OCI-LY1 (cell line): ENCODE results near the gene CMTM8.

Source experiments
- H2AFZ ChIP-seq: fragments of 200-600 bp; sonication (generic), shearing (Covaris generic); 2 replicates; pipeline ENCODE4 v1.6.0; 2014; ENCODE audit warnings: antibody characterized with exemption, mild to moderate bottlenecking, low read length
- H3F3A ChIP-seq: fragments of 200-600 bp; sonication (generic), shearing (Covaris generic); 2 replicates; pipeline ENCODE4 v1.6.0; 2014; ENCODE audit warnings: mild to moderate bottlenecking, antibody characterized with exemption, low read length, moderate library complexity; ENCODE audit not compliant: insufficient read depth
- H3K27ac ChIP-seq: fragments of 200-600 bp; sonication (generic); 2 replicates; pipeline ENCODE4 v1.5.1; 2014; ENCODE audit warnings: low read length, mixed run types, mild to moderate bottlenecking, low read depth; ENCODE audit not compliant: poor library complexity, severe bottlenecking
- H3K27me3 ChIP-seq: fragments of 200-600 bp; sonication (generic); 2 replicates; pipeline ENCODE4 v1.6.0; 2014; ENCODE audit warnings: antibody characterized with exemption, mild to moderate bottlenecking, low read length, moderate library complexity; ENCODE audit not compliant: insufficient read depth
- H3K36me3 ChIP-seq: fragments of 200-600 bp; sonication (generic); 2 replicates; pipeline ENCODE4 v1.6.1; 2014; ENCODE audit warnings: mild to moderate bottlenecking, antibody characterized with exemption, low read length, moderate library complexity, mixed read lengths; ENCODE audit not compliant: insufficient read depth
- H3K4me1 ChIP-seq: fragments of 200-600 bp; sonication (generic); 2 replicates; pipeline ENCODE4 v1.5.1; 2014; ENCODE audit warnings: mild to moderate bottlenecking, low read length, moderate library complexity; ENCODE audit not compliant: insufficient read depth, severe bottlenecking
- H3K4me2 ChIP-seq: fragments of 200-600 bp; sonication (generic), shearing (Covaris generic); 2 replicates; pipeline ENCODE4 v1.6.1; 2014; ENCODE audit warnings: low read length
- H3K4me3 ChIP-seq: fragments of 200-600 bp; sonication (generic); 2 replicates; pipeline ENCODE4 v1.5.1; 2014; ENCODE audit warnings: low read length, low read depth, mild to moderate bottlenecking, mixed read lengths; ENCODE audit not compliant: poor library complexity, severe bottlenecking
- H3K79me2 ChIP-seq: fragments of 200-600 bp; shearing (Covaris generic); 2 replicates; pipeline ENCODE4 v1.6.1; 2016; ENCODE audit warnings: mixed run types, low read length, mixed read lengths; ENCODE audit not compliant: insufficient read depth
- H3K9ac ChIP-seq: fragments of 200-600 bp; sonication (generic), shearing (Covaris generic); 2 replicates; pipeline ENCODE4 v1.6.1; 2014; ENCODE audit warnings: mild to moderate bottlenecking, low read length, mixed read lengths
- H3K9me2 ChIP-seq: fragments of 200-600 bp; sonication (generic), shearing (Covaris generic); 2 replicates; pipeline ENCODE4 v1.6.1; 2014; ENCODE audit warnings: low read depth, mild to moderate bottlenecking, low read length, mixed read lengths
- H3K9me3 ChIP-seq: fragments of 200-600 bp; shearing (Covaris generic); 2 replicates; pipeline ENCODE4 v1.6.1; 2014; ENCODE audit warnings: low read length, mixed read lengths
- H4K20me1 ChIP-seq: fragments of 200-600 bp; sonication (generic), shearing (Covaris generic); 2 replicates; pipeline ENCODE4 v1.6.0; 2016; ENCODE audit warnings: mild to moderate bottlenecking, low read length; ENCODE audit not compliant: insufficient read depth
- CTCF ChIP-seq: fragments of 200-600 bp; sonication (generic), shearing (Covaris generic); IDR thresholded peaks from 2 replicates; pipeline ENCODE4 v1.5.1; 2017; ENCODE audit warnings: mild to moderate bottlenecking, antibody characterized with exemption, low read length, moderate library complexity, mixed read lengths
- EZH2 ChIP-seq: fragments of 200-600 bp; sonication (generic), shearing (Covaris generic); IDR thresholded peaks from 2 replicates; pipeline ENCODE4 v1.8.0; 2017; ENCODE audit warnings: borderline replicate concordance, mixed run types, mild to moderate bottlenecking, antibody characterized with exemption, low read length, moderate library complexity, mixed read lengths

Gene CMTM8

GRCh38 chr3:32198714-32199113 lies 39.8 kb upstream of the CMTM8 start:
- Histone ChIP-seq H3K4me3 (no peak overlapping the region), H4K20me1 (no peaks in the 10 kb centered on the region), H3K9me3 (no peaks in the 10 kb centered on the region), H3K4me2 (no peak overlapping the region), H3K27me3 (0 out of 2 replicates have a peak, but pooled peaks cover 5% of the 10 kb centered on the region), H3K9ac (no peak overlapping the region), H3K4me1 (no peaks in the 10 kb centered on the region), H3K9me2 (no peaks in the 10 kb centered on the region), H2AFZ (no peak overlapping the region), H3K79me2 (no peaks in the 10 kb centered on the region), H3F3A (no peaks in the 10 kb centered on the region), H3K36me3 (no peaks in the 10 kb centered on the region), H3K27ac (no peak overlapping the region)
- TF ChIP-seq EZH2 (no peak), CTCF (no peak)

GRCh38 chr3:32200490-32200889 lies 38.0 kb upstream of the CMTM8 start:
- Histone ChIP-seq H3K27me3 (0 out of 2 replicates have a peak, but pooled peaks cover 5% of the 10 kb centered on the region), H3K9ac (no peak overlapping the region), H3K9me3 (no peaks in the 10 kb centered on the region), H4K20me1 (no peaks in the 10 kb centered on the region), H3K36me3 (no peaks in the 10 kb centered on the region), H3K9me2 (no peaks in the 10 kb centered on the region), H3K4me2 (no peak overlapping the region), H3F3A (no peaks in the 10 kb centered on the region), H2AFZ (no peak overlapping the region), H3K4me3 (no peak overlapping the region), H3K79me2 (no peaks in the 10 kb centered on the region), H3K4me1 (no peaks in the 10 kb centered on the region), H3K27ac (no peak overlapping the region)
- TF ChIP-seq EZH2 (no peak), CTCF (no peak)

- Histone ChIP-seq H3K27me3 (0 out of 2 replicates have a peak, but pooled peaks cover 5% of the 10 kb centered on the region), H3K4me1 (no peaks in the 10 kb centered on the region), H3K4me3 (no peak overlapping the region), H3K27ac (no peak overlapping the region), H3K36me3 (no peaks in the 10 kb centered on the region), H2AFZ (no peak overlapping the region), H3K9me3 (no peaks in the 10 kb centered on the region), H3K4me2 (no peak overlapping the region), H3F3A (no peaks in the 10 kb centered on the region), H3K79me2 (no peaks in the 10 kb centered on the region), H4K20me1 (no peaks in the 10 kb centered on the region), H3K9ac (no peak overlapping the region), H3K9me2 (no peaks in the 10 kb centered on the region)
- TF ChIP-seq CTCF (no peak), EZH2 (no peak)
Measured at GRCh38 chr3:32200992-32201758, 37.3 kb upstream of the CMTM8 start.
